GM19328 (cell line): ENCODE data around the gene MTTP.

ENCODE experiments used
- ATAC-seq: cut with Tn5 transposase; IDR thresholded peaks from one replicate; pipeline ENCODE4 v1.9.1; 2021; ENCODE audit warnings: mild to moderate bottlenecking, moderate library complexity; ENCODE audit not compliant: unreplicated experiment

Gene MTTP

DNA sequence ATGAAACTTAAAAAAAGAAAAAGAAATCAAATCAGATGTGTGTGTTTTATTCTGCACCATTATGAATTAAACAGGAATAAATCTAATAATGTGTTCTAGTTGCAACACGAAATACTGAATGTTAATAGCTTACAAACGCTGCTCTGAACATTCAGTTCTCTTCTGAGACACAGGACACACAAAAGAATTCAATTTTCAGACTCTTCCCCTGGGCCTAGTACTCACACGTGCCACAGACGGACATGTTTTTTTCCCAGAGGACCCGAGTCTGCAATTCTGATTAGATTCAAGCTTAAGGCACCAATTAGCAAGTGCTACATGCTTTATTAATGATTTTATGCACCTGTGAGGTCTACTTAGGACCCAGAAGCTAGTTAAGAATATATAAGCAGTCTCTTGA is 62.5 kb downstream of the MTTP start:
- ATAC-seq: no peak

DNA sequence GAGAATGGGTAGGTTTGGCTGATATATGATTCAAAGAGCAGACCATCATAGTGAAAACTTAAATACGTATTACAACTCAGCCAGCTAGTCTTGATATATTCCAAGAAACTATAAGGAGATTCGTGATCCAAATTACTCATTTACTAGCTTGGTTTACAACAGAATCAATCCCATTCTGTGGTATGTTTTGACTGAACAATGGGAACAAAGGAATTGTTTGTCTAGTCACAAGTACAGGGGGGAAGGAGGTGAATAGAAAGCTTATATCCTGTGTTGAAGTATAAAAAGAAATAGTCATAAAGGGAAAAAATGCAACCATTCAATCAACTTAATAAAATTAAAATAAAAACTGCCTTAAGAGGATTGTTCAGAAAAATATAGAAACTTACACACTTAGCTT is 66.1 kb downstream of the MTTP start:
- no peak for ATAC-seq

DNA sequence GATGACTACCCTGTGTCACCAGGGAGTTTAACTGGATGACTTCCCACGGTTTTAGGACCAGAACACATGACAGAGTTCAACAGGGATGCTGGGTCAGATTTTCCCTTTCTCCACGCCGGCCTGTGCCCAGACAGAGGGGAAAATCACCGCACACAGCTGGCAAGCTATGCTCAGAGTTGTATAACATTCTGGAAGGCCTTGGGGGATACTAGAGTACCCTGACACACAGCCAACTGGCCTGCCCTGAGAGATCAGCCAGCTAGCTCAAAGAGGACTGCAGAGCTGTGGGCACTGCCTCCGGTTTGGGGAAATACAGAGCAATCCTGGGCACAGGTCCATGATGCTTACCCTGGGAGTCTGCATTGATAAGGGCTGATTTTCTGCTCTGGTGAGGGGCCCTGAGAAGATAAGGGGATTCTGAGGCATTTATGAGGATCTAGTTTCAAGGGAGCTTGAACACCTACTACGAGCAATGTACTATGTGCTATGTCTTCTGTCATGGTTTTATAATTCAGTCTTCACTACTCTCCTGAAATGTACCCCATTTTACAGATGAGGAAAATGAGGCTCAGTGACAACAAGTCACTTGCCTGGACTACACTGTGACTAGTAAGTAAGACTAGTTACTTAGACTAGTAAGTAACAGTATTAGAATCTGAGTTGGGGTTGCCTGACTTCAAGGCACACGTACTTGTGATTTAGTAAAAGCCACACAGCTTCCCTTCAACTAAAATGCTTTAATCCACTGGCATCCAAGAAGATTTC is 68.3 kb downstream of the MTTP start:
- no peak for ATAC-seq

DNA sequence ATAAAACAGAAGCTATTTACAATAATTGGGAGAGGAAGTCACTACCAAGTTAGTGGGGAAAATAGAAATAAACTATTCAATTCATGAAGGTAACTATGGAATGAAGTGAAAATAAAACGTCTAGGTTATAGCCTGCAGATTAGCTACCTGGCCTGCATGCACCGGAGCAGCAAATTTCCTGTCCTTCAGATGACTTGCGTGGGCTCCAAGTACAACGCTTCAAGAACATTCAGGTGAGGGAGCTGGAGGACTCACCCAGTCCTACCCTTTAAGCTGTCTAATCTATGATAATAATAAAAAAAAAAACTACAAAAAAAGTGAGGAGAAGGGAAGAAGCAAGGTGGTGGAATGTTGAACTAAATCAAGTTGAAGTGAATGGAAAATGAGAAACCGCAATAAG is 69.8 kb downstream of the MTTP start:
- ATAC-seq: no peak

DNA sequence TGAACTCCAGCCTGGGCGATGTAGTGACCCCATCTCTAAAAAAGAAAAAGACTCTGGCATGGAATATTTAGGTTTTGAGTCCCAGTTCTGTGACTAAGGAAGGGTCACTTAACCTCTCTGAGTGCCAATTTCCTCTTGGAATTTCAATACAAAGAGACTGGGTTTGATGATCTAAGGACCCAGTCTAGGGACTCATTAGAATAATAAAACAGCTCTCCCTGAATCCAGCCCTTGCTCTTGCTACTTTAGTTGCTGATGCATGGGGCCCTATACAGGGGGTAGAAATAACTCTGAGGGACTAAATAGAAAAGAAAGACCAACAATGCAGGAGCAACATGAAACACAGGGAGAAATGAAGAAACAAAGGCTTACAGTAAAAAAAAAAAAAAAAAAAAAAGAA is 70.4 kb downstream of the MTTP start:
- ATAC-seq: no peak

DNA sequence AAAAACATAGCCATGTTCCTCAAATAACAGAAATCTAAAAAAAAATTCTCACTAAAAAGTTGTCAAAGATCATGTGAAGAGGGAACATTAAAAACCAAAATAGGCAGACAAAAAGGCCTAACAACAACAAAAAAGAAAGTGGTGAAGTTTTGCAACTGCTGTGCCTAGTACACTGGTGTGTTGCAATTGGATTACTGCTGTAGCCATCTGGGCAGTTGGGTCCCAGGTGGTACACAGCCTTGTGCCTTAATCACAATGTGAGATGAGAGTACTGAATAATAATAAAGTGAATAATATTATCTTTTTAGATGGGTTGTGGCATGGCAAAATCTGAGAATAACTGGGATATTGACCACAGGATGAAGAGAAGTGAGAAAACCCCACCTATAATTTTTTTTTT is 71.0 kb downstream of the MTTP start:
- ATAC-seq: no peak

DNA sequence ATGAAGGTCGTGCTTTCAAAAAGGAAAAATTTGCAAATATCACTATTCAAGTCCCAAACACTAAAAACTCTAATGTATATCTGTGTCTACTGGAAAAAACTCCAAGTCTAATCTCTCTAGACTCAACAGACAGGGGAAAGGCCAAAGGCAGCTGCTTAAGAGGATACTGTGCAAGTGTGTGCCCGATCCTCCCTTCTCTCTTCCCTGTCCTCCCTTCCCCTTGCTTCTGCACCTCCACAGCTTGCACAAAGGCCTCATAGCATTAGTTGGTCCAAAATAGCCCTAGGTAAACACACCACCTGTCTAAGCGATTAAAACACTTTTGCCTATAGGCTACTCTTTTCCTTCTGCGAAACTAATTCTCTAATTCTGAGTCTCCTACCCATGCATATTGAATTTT is 72.4 kb downstream of the MTTP start:
- ATAC-seq: no peak

DNA sequence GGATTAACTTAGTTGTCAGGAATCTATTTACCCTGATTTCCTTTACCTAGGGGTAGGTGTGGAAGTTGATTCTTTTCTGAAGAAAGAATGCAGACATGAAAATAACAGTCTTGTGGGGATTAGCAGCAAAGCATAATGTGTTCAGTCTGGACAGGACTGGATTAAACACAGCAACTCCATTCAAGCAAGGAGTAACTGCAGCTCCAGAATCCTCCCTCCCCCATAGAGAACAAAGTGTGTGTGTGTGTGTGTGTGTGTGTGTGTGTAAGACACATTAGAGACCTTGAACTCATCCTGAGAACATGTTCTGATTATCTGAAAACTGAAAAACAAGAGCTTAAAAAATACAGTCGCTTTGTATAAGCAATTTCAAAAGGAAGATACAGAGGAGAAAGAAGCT is 73.7 kb downstream of the MTTP start:
- no peak for ATAC-seq

DNA sequence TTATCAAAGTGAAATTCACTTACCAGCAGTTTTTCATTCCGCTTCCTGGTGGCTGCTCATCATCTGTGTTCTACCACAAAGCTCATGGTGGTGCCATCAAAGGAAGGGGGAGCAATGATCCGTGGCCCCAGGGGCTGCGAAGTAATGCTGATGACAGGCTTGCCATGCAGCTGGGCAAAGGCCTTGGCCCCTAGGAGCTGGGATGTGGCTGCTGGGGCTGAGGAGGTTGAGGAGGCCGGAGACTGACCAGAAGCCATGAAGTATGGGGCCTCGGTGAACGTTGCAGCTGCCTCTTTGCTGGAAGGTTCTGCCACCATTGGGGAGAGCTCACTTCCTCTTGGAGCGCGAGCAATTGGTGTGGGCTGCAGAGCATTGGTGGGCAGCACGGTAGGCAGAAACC is 74.6 kb downstream of the MTTP start:
- no peak for ATAC-seq

DNA sequence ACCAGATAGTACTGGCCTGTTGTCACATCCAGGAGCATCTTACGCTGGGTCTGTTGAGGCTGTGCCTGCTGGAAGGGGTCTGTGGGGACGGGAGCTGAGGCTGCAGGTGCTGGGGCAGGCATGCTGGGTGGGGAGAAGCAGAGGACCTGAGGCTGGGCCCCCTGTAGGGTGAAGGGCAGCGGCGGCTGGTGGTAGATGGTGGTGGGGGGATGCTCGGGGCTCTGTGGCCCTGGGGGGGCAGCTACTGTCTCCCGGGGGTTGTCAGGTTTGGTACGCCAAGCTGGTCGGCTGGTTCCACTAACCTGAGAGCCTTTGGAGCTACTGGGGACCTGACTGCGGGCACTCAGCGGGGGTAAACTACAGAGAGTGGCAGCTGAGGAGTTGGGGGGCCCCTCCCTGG is 75.2 kb downstream of the MTTP start:
- ATAC-seq: no peak

DNA sequence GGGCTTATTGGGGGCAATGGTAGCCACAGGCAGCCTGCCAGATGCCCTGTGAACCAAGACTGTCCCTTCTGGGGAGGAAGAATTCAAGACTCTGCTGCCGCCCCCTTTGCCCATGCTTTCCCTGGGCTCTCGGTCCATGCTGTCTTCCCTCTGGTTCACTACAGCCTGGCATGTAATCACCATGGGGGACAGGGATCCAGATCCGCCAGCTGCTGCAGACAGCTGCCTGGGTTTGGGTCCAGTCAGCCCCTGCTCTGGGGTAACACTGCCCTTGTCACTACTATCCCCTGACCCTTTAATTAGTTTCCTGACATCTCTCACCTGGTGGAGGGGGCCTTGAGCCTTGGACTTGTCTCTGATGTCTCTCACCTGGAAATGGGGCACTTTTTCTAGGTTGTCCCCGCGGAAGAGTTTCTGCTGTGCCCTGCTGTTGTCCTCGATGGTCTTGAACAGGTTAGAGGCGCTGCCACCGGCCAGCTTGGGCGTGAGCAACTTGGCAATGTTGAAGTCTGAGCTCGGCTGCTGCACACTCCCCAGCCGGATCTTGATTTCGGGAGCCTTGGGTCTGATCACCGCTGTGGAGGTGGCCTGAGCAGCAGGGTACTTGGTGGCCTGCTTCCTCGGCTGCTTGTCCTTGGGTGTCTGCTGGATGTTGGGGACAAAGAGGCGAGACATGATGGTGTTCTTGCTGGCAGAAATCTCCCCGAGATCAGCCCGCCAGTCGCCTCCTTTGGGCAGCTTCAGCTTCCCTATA is 76.6 kb downstream of the MTTP start:
- no peak for ATAC-seq

DNA sequence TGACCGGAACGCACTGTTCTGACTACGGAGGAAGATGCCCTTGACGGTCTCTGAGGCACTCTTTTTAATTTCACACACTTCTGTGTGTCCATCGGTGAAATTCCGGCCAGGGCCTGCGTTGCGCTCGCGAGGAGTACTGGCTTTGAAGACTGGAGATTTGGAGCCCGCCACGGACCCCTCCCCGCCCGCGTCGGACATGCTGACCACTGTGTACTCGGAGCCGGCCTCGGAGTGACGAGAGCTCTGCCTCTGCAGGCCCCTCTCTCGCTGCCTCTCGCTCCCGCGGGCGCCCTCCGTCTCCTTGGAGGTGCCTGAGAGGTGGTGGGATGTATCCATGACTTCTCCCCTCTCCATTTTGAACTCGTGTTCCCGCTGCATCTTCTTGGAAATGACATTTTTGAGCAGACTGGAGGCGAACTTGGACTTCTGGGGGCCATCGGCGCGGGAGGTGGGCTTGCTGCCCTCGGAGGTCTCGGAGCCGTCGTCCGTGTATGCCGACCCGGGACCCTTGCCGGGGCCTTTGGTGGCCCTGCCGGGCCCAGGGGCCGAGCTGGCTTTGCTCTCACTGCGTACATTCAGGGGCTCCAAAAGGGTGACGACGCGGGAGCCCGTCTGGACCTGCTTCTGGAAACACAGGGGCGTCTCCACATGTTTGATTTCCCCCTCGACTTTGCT is 77.3 kb downstream of the MTTP start:
- no peak for ATAC-seq

DNA sequence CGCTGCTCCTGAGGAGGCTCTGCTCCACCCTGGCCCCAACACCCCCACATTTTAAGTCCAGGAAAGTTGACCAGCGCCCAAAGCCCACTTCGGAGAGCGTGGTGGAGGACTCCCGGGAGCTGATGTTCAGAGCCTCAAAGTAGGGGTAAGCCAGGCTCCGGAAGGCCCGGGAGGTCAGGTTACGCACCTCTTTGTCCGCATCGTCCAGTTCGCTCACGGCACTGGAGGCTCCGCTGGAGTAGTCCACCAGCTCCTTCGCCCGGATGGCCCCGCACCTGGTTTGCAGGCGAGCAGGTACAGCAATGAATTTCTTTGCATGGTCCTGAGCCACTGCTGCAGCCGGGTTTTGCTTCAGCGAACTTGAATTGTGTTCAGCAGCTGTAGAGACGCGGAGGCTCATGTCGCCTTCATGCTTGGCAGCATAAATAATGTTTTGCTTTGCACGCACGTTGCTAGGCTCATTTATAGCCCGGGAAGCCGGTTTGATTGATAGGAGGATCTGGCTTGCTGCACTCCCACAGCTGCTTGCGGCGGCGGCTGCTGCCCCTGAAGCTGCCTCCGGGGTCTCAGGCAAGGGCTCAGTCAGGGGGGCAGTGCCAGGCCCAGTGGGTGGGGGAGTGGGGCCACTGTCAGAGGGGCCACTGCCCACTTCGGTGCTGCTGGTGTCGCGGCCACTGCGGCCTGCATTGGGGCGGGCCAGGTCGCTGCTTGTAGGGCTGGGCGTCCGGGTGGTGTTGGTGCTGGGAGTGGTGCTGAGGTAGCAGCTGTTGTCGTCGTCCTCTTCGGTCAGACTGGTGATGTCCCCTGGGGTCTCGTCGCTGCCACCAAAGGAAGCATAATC is 78.2 kb downstream of the MTTP start:
- ATAC-seq: no peak

DNA sequence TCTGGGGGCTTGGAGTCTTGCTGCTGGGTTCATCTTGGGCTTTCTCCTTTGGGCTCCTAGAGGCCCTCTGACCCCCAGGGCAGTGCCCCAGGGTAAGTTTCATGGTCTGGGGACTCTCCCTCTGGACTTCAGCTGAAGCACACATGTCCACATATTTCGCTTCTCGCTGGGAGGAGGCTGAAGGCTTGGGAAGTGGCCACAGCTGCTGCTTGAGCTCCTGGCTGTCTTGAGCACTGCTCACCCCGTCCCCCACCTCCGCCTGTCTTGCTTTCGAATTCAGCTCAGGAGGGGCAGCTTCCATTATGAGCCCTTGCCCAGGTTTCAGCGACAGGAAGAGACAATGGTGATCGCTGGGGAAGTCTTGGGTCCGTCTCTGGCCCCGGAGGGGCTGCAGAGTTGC is 79.3 kb downstream of the MTTP start:
- ATAC-seq: no peak

DNA sequence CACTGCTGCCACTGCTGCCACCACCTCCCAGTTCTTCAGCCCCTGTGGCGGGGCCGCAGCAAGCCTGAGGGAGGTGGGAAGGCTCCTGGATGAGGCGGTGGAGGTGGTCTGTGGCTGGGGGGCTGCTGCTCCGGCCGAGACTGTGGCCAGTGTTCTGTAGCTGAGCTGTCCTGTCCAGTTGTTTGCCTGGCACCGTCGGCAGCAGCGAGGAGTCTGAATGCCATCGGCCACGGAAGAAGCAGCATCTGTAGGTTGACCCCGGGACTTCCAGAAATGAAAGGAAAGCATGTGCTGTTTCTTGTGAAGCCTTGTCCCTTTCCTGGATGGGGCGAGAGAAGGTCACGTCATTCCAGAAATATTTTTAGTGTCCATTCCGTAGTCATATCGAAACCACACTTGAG is 79.7 kb downstream of the MTTP start:
- ATAC-seq: no peak

DNA sequence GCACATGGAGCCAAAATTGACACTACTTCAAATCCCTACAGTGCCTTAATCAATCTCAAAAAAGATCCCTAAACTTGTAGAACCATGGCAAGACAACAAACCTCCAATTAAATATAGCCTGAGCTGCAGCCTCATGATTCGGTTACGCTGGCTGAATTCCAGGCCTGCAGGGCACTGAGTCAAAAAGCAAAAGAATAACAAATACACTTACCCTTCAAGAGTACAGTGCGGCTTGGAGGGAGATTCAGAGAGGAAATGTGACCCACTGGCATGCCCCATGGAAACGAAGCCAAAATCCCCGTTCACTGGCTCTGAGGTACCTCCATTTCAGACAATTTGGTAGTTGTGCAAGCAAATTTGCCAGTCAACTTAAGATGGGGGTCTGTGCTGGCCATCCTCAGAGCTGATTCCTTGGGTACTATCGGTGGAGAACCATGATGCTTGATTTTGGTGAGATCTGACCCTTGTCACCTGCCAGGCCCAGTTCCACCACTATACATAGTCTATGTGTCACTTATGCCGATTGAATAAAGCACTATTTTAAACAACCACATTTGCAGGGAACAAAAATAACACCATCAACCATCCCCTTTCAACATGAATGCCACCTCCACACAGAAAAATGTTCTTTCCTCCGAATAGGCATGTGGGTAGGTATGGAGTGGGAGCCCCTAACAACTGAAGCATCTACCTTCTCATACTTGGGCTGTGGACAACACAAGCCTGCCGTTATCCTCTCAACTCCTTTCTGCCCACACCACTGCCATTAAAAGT is 80.9 kb downstream of the MTTP start:
- no peak for ATAC-seq

DNA sequence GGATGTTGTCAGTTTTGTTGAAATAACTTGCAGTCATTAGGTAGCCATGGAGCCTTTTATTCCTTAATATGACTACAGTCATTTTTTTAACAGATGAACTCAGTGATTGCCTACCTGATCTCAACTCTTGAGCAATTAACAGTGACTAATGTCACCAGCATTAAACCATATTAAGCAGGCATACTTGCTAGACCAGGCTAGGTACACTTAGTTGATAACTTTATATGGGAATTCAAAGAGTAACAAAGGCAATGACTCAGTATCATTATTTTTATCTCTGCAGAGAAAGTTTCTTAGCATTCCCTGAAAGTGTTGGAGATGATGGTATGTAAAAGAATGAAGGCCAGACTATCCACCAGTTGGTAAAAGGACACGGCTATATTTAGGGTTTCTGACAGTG is 83.2 kb downstream of the MTTP start, which contains the start of gene C4orf54:
TSS of gene C4orf54 (minus strand) at position 31 of the 400 bp plus-strand sequence. CDS start 3,180 bp downstream, outside the sequence.
- no peak for ATAC-seq

DNA sequence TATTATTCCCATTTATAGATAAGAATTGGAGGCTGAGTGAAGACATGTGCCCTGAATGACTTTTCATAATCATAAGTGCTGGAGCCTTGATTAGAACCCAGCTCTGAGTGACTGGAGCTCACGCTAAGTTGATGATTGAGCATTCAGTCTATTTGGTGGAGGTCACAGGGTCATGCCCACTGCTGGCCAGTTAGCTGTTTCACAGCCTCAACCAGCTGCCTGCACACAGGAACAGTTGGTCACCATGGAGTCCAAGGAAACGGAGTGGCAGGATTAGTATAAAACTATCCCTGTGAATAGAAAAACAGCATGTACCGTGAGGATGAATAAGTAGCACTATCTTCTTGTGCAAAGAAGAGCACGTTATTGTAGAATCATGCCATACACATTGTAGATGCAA is 84.0 kb downstream of the MTTP start:
- ATAC-seq: no peak

DNA sequence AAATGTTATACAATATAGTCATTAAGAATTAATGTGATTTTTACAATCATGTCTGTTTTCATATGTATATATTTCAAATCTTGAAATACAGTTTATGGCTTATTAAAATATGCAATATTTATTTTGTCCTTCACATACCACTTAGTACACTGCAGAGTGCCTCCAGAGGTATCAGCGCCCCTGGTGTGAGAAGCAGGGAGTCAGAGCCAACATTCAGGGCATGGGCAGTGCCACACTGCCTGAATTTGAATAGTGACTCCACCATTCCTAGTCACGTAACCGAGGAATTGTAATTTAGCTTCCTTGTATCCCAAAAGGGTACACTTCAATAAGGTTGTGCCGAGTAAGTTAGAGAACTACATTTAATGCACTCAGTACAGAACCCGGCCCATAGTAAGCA is 87.3 kb downstream of the MTTP start:
- no peak for ATAC-seq

DNA sequence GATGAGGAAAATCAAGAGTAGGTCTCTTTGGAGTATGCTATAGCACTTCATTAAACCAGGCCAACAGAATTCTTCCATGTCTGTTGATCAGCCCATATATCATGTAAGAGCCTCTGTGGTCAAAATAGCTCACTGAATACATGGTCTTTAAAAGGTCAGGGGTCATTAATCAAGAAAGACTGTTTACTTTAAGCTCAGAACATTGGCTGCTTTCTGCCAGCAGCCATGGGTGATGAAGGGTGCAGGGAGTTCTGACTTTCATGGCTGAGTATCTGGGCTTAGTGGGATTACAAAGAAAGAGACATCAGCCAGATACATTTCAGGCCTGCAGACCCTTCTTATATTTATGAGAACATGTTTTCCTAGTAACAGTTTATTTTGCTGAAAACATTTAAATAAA is 90.1 kb downstream of the MTTP start:
- ATAC-seq: no peak
